HS-5 (cell line): Measurements from ENCODE around the gene XRCC5.

ENCODE experiments used
- DNase-seq: peaks from one replicate; pipeline ENCODE4 v3.0.0-alpha.2; 2012; ENCODE audit warnings: low read depth

Gene XRCC5

GRCh38 chr2:216086207-216086893 lies 22.8 kb upstream of the XRCC5 start:
- no peak for DNase-seq

DNA sequence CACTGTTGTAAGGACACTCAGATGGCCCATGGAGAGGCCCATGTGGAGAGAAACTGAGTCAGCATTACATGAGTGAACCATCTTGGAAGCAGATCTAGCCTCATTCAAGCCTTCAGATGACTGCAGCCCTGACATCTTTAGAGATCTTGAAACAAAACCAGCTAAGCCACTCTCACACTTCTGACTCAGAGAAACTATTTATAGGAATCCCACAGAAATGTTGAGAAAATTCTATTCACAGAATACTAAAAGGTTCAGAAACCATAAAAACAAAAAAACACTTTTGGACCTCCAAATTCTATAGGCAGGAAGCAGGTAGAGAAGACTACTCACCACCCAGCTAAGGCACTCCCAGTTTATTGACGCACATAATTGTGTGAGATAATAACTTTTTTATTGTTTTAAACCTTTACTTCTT lies 18.8 kb upstream of the XRCC5 start:
- no peak for DNase-seq

DNA sequence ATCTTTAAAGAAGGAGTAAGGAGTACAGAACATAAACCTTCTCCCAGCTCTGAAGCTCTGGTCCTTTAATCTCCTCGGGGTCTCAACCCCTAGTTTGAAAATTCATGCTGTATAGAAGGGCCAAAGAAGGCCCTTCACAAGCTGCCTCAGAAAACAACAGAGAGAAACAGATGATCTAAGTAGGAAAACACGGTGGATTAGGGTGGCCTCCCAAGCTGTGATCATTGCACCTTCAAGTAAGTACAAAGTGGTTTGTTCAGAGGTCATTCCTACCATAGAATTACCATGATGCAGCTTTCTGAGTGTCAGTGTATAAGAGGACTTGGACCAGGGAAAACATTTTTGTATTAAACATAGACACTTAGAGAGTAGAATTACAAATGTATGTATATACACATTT lies 16.5 kb upstream of the XRCC5 start:
- DNase-seq = no peak

DNA sequence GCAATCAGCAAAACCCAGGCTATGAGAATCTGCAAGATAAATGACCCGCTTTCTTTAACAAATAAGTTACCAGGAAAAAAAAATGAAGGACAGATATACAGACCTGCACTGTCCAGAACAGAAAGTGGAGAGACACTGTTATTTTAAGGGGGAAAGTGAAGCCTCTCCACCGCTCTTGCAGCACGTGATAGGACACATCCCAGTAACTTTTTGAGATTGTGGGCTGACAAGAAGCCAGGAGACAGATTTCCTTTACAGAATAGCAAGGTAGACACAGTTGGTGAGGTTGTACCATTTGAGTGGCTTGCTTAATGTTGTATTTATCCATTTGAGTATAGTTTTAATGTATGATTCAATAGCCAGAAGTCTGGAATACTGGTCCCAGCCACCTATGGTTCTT lies 14.4 kb upstream of the XRCC5 start:
- no peak for DNase-seq

DNA sequence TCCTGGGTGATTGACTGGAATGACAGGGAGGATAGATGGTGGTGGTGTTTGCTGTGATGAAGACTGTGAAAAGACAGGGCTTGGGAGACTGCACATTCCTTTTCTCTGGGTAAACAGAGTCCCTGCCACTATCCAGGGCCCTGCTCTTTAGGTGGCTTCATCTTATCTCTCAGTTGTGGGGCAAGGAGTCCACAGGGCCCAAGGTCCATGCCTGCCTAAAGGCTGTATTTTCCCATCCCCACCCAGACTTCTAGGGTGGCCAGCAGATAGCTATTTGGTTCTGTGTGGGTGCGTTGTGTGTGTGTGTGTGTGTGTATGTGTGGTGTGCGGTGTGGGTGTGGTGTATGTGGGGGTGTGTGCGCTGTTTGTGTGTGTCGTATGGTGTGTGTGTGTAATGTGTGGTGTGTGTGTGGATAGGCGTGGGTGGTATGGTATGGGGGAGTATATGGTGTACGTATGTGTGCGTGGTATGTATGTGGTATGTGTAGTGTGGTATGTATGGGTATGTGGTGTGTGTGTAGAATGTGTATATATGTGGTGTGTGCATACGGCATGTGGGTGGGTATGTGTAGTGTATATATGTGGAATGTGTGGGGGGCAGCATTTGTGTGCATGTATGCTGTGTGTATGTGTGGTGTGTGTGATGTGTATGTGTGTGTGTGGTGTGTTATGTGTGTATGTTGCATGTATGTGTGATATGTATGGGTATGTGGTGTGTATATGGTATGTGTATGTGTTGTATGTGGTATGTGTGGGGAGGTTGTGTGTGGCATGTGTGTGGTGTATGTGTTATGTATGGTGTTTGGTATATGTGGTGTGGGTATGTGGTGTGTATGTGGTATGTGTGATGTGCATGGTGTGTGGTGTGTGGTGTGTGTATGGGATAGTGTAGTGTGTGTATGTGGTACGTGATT lies 10.5 kb upstream of the XRCC5 start:
- no peak for DNase-seq

DNA sequence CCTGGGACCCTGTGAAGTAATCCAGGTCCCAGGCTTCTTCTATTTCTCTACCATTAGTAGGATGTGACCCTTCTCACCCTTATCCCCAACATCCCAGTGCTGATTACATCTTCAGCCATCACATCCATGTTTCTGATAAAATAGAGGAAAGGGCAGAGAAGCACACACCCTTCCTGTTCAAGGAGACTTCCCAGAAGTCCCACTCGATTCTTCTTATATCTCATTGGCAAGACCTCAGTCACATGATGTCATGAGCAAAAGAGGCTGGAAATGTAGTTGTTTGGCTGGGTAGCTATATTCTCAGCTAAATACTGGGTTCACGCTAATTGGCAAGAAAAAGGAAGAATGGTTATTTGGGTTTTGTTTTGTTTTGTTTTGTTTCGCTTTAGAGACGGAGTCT lies 8.0 kb upstream of the XRCC5 start:
- DNase-seq = no peak

- no peak for DNase-seq
These were observed 5.9 kb upstream of the XRCC5 start for GRCh38 chr2:216103213-216103612.

DNA sequence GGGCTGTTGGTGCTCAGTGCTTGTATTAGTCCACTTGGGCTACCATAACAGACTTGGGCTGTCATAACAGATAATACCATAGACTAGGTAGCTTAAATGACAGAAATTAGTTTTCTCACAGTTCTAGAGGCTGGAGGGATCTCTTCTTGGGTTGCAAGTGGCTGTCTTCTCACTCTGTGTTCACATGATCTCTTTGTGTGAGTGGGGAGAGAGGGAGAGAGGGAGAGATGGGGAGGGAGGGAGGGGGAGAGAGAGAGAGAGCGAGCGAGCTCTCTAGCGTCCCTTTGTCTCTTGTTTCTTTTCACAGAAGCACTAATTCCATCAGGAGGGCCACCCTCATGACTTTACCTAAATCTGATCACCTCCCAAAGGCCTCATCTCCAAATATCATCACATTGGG lies 4.5 kb upstream of the XRCC5 start:
- DNase-seq = no peak

DNA sequence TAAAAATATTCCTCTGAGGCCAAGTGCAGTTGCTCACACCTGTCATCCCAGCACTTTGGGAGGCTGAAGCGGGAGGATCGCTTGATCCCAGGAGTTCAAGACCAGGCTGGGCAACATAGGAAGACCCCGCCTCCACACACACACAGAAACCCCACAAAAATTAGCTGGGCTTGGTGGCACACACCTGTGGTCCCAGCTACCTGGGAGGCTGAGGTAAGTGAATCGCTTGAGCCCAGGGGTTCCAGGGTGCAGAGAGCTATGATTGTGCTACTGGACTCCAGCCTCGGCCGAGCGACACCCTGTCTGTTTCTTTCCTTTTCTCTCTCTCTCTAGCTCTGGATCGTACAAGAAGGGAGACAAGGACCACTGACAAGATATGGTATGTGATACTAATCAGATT lies 1.8 kb upstream of the XRCC5 start:
- DNase-seq = no peak

GRCh38 chr2:216107760-216108159 lies 1.4 kb upstream of the XRCC5 start:
- DNase-seq = no peak

DNA sequence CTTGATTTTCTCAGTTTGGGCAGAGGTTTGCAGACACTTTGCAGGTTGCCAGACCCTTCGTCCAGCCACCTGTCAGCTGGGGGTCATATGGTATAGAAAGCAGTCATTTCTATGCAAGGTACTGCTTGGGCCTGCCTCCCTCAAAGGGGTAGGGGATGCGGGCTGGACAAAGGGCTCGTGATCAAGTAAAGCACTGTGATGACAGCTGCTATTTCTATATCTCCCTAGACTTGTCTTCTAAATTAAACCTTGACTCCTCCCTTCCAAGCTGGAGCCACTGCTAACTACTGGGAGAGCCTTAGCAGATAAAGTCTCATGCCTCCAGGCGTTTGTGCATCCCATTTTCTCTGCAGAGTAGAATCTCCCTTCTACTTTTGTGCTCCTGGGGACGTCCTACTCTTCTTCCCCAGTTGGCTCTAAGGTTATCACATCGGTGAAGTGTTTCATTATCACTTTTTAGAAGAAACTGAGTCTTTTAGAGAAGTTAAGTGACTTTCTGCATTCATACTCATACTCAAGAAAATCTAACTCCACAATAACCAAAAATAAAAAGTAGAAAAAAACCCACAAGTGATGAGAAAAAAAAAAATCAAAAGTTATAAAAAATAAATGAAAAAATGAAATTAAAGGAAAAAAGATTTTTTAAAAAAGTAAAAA lies 710 bp upstream of the XRCC5 start:
- DNase-seq = no peak

GRCh38 chr2:216109962-216110614 lies 940 bp downstream of the XRCC5 start:
- DNase-seq = peak; percentile 40

DNA sequence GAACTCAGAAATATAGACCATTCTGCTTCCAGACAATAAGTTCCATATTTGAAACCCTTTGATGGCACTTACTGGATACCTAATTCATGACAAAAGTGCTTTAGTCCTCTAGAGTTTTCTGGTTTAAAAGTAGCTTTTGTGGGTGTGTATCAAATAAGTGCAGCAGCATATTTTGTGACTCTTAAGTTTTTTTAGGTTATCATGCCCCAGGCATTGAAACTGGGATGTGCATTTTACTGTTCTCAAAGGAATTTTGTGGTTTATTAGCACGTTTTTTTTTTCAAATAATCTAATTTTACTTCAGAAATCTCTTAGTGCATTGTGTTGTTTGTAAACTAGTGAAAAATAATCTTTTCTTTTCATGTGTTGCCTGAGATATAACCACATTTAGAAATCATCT lies 1.5 kb downstream of the XRCC5 start:
- DNase-seq = no peak

- no peak for DNase-seq
These were observed 2.0 kb downstream of the XRCC5 start for GRCh38 chr2:216111122-216111521.

DNA sequence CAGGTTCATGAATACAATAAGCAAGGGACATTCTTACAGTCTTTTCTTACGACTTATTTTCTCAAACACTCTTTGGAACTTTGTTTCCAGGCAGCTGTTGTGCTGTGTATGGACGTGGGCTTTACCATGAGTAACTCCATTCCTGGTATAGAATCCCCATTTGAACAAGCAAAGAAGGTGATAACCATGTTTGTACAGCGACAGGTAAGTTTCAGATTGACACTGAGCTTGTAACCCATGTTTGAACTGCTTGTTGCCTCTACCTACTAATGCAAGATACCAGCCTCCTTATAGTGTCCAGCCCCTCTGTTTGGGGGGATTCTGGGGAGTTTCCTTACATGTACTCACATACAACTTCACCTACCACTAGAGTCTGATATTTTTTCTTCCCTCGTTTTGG lies 3.8 kb downstream of the XRCC5 start:
- no peak for DNase-seq

DNA sequence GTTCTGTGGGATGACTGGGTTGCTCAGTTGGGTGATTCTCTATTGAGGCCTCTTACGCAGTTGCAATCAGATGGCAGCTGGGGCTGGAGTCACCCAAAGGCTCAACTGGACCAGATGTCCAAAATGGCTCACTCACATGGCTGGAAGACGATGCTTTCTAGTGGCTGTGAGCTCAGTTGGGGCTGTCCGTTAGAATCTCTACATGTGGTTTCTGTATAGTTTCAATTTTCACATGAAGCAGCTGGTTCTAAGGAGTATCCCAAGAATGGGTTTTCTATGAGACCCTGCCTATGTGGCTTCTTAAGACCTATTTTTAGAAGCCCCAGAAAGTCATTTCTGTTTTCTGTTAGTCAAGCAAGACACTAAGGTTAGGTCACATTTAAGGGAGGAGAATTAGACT lies 4.4 kb downstream of the XRCC5 start:
- no peak for DNase-seq

DNA sequence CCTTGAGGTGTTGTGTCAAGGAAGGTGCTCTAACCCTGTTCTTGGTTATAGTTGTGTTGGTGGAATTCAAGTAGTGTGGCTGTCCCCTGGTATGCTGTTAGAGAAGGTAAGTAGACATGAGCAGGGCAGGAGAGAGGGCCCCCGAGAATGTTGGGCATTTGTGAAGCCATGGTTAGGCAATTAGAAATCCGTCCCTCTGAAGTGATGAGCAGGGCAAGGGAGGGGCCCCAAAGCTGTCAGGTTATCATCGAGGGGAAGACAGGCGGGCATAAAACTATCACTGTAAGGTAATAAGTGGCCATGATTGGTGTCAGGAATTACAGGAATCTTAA lies 5.2 kb downstream of the XRCC5 start:
- DNase-seq = no peak

GRCh38 chr2:216114714-216115531 lies 5.8 kb downstream of the XRCC5 start:
- peak; percentile 99 for DNase-seq

DNA sequence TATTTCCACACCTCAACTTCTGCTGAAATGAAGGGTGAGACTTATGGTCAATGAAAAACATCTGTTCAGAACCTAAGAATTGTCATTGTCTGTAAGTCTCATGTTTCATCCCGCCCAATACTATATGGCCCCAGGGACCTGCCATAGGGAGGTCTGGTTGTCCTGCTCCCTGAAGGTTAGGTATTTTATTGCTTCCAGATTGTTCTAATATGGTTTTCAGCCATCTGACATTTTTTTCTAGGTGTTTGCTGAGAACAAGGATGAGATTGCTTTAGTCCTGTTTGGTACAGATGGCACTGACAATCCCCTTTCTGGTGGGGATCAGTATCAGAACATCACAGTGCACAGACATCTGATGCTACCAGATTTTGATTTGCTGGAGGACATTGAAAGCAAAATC lies 7.3 kb downstream of the XRCC5 start:
- no peak for DNase-seq

DNA sequence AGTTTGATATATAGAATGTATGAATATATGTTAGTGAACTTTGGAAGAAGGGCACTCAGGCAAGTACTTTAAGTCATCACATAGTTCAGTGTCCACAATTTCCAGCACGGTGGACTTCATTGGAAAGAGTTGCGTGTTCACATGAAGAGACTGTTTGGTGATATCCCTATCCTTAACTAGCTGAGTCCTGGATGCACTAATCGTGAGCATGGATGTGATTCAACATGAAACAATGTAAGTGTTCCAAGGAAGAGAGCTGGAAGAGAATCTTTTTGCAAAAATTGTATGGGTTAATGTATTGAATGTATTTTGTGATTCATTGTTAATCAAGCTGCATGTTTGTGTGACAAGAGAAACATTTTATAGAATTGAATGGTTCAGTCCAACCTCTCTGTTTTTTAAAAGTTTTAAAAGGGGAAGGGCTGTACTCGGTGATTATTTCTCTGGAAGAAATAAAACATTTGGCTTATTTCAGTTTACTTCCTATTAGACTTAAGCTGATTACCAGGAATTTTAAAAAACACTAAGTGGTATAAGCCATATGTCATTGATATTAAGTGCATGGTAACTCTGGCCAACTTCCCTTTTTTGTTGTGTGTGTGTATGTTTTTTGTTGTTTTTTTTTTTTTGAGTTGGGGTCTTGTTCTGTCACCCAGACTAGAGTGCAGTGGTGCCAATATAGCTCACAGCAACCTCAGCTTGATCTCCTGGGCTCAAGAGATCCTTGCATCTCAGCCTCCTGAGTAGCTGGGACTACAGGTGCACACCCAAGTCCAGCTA lies 8.6 kb downstream of the XRCC5 start:
- no peak for DNase-seq

- DNase-seq = no peak
These were observed 9.3 kb downstream of the XRCC5 start for GRCh38 chr2:216118474-216118873.
